GM19025 (cell line): ENCODE results near the gene DUSP2.

Experiments used
- ATAC-seq: cut with Tn5 transposase; IDR thresholded peaks from one replicate; pipeline ENCODE4 v1.9.1; 2021; ENCODE audit warnings: mild to moderate bottlenecking, low read depth, moderate library complexity; ENCODE audit not compliant: unreplicated experiment

The DUSP2 gene

GRCh38 chr2:96105152-96105915 lies 39.9 kb downstream of the DUSP2 start:
- no peak for ATAC-seq

- no peak for ATAC-seq
Measured at GRCh38 chr2:96104487-96104861, 40.8 kb downstream of the DUSP2 start.

- ATAC-seq = no peak
Measured at GRCh38 chr2:96103761-96104486, 41.3 kb downstream of the DUSP2 start.

- no peak for ATAC-seq
Measured at GRCh38 chr2:96103187-96103601, 42.0 kb downstream of the DUSP2 start.

GRCh38 chr2:96102596-96103186 lies 42.5 kb downstream of the DUSP2 start:
- no peak for ATAC-seq

- ATAC-seq = no peak
Measured at GRCh38 chr2:96100893-96101304, 44.3 kb downstream of the DUSP2 start.

- ATAC-seq = no peak
Measured at GRCh38 chr2:96099861-96100798, 45.1 kb downstream of the DUSP2 start.

- ATAC-seq = no peak
Measured at GRCh38 chr2:96098900-96099590, 46.2 kb downstream of the DUSP2 start.

- ATAC-seq = no peak
Measured at GRCh38 chr2:96097951-96098823, 47.1 kb downstream of the DUSP2 start.

- no peak for ATAC-seq
Measured at GRCh38 chr2:96097441-96097840, 47.8 kb downstream of the DUSP2 start.

- ATAC-seq = no peak
Measured at GRCh38 chr2:96095116-96095636, 50.1 kb downstream of the DUSP2 start.

GRCh38 chr2:96093528-96093927 lies 51.7 kb downstream of the DUSP2 start:
- no peak for ATAC-seq
